HG03565 (cell line): ENCODE results near the gene RBCK1.
"Not testable (repeated sequence)": the region's sequence is repeated elsewhere in the genome, so short reads cannot be mapped to it uniquely, and the experiment has no call there.

Source experiments
- ATAC-seq: cut with Tn5 transposase; IDR thresholded peaks from one replicate; pipeline ENCODE4 v1.9.1; 2021; ENCODE audit warnings: mild to moderate bottlenecking, moderate library complexity; ENCODE audit not compliant: unreplicated experiment

Gene RBCK1

DNA sequence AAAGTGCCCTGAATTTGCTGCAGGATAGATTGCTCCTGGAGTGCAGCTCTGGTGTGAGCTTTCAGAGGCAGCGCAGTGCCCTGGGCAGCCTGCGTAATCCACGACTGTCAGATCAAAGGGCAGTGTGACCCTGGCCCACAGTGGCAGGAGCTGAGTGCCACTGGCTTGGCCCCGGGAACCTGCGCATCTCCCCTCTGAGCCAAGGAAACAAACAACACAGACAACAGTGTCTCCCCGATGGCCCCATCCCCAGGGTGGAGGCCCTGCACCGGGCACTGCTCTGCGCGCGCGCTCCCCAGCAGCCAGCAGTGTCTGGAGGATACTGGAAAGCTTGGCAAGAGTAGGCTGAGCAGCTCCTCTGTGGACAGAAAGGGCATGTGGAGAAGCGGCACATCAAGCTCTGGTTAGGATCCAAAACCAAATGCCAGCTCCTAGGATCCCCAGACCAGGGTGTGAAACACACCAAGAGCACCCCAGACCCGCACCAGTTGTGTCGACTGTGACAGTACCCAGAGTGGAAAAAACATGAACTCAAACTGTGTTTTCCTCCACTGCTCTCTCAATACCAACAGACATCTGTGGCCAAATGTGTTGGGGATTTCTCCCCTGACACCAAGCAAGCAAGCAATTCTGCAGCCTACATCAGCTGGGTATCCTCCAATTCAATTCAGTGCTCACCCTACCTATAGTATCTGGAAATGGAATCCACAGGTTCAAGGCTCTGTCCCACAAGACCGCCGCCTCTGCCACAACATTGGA lies 26.7 kb downstream of the RBCK1 start:
- ATAC-seq, result no peak

DNA sequence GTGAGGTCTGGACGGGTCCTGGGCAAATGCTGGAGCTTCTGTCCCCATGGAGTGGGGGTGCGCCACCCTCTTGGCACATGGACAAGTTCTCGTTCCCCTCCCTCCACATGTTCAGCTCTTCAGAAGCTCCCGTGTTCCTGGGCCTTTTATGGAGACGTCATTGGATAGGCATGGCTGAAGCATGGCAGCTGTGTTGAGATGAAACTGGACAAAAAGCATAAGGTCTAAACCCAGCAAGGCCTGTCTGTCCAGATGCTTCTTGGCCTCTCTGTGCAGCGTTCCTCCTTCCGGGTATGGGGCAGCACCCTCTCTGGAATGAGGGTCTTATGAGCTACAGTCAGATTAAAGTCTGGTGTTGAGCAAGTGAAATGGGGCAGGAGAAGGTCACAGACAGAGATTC lies 27.5 kb downstream of the RBCK1 start:
- ATAC-seq, result no peak

DNA sequence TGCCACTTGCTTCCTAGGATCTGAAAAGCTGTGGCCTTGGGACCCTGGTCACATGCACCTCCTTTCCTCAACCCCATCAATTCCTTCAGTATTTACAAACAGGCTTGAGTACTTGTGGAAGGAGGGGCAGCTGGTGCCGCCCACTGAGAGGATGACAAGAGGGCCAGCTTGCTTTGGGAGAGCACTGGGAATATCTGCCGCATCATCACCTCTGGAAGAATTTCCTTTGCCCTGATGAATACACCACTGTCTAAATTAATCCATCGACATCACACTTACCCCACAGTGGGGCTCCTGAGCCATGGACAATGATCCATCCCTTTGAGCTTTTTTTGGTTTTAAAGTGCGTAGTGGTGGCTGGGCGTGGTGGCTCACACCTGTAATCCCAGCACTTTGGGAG lies 28.4 kb downstream of the RBCK1 start:
- ATAC-seq, result no peak

DNA sequence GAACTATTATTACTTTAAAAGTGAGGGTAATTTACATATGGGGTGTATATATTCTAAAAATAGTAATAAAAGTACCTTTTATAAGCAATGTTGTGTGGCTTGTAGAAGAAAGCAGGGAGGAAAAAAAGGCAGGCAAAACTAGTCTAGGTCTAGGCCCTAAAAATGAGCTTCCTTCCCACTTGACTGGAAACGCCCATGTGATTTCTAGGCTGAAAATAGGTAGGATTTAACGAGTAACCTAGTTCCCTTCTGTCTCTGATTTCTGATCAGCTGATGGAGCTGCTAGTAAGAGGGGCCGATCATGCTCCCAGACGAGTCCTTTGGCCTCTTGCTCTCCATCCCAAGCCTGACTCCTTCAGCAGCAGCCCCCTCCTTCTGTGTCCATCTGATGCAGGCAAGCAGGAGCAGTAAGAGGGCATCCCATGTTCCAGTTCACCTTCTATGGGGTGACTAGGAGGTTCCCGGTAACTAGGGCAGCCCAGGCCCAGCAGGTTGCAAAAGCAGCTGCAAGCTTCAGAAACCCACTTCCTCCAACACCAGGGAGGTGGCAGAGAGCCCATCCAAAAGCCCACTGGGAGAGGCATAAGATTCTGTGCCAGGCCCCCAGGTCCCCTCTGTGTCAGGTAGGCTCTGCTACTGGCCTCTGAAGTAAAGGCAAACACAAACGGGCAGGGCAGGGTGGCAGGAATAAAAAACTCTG lies 29.8 kb downstream of the RBCK1 start:
- ATAC-seq, result no peak

DNA sequence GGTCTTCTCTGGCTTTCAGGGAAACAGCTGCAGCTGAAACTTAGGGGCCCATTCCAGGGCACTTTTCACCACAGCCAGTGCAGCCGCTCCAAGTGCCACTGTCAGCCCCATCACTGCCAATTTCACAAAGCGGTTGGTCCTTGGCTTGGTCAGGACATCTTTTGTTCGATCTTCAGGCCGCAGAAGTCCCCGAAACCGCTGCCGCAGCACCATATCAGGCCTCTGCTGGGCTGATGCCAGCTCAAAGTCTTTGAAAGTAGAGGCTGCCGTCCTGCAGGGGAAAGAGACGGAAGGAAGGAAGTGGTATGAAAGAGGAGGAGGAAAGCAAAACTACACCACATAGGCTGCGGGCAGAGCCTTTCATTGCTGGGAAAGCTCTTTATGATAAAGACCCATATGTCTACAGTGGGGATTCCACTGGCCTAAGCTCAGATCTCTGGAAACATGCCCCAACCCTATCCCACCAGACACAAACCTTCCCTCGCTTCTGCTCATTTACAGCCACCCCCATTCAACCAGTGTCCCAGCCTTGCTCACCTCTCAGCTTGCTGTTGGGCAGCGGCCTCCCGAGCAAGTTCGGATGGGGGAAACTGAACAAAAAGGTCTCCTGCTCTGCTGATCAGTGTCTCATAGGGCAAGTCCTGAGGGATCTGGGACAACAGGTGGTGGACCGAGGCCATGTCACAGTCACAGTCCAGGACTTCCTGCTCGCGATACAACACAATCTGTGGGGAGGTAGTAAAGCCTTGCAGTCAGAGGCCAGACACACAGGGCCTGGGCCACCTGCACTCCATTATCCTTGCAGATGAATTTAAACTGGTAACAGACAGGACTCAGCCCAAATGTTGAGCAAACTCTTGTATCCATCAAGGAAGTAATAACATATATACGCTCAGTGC lies 30.7 kb downstream of the RBCK1 start:
- no peak for ATAC-seq

DNA sequence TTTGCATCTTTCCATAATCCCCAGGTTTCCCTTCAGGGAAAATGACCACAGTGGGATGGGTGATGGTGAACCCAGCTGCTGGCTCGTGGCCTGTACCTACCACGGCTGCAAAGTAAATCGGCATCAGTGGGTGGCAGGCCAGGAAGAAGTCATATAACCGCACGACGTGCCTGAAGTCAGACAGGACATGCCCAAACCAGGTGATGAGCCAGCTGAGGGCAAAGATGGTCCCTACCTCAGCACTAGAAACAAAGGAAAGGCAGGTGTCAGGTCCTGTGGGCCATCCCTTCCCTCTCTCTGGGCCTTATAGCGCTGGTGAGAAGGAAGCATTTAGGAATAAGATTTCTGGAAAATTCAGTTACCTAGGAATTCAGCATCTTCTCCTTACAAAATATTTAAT lies 32.0 kb downstream of the RBCK1 start:
- no peak for ATAC-seq

DNA sequence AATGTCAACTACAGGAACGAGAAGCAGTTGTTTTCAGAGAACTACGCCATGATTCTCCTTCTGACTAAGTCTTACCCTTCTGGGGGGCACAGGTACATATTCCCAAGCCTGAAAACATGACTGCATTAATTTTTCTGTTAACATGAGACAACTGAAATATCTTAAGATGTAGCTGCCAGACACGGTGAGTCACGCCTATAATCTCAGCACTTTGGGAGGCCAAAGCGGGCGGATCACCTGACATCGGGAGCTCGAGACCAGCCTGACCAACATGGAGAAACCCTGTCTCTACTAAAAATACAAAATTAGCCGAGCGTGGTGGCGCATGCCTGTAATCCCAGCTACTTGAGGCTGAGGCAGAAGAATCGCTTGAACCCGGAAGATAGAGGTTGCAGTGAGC lies 32.5 kb downstream of the RBCK1 start:
- no peak for ATAC-seq

DNA sequence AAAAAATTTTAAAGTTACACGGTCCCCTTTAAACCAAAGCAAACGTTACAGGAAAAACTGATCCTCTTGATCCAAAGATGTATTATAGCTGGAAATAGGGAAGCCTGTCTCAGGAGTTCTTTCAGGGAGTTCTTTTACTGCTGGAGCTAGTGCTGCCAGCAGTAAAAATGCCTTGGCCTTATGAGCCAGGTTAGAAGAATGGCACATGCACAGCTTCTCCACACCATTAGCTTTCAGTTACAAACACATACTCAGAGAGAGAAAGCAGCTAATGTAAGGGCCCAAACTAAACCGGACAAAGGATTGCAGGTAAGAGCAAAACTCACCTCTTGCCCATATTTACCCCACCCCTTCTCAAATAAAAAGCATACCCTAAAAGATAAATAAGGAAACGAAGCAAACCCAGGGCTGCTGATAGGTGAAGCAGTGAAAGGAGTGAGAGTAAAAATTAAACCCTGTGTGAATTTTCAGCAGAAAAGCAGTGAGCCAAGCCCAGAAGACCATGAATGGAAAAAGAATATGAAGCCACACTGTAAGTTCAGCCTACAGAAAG lies 35.2 kb downstream of the RBCK1 start:
- no peak for ATAC-seq

DNA sequence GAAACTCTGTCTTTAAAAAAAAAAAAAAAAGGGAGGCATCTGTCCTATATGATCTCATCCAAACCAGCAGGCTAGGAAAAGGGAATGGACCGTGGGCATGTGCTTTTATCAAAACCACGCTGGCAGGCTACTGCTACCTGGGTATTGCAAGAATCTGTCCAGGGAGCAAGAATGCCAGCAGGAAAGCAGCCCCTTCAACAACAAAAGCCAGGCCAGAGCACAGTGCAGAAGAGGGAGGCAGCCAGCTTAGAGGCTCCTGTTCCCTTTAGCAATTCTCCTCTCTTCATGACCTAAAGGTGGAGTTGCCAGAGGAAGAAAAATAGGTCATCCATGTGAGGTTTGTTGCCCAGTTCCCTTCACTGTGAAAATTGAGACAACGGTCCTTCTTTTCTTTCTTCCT lies 36.0 kb downstream of the RBCK1 start:
- ATAC-seq, result no peak

DNA sequence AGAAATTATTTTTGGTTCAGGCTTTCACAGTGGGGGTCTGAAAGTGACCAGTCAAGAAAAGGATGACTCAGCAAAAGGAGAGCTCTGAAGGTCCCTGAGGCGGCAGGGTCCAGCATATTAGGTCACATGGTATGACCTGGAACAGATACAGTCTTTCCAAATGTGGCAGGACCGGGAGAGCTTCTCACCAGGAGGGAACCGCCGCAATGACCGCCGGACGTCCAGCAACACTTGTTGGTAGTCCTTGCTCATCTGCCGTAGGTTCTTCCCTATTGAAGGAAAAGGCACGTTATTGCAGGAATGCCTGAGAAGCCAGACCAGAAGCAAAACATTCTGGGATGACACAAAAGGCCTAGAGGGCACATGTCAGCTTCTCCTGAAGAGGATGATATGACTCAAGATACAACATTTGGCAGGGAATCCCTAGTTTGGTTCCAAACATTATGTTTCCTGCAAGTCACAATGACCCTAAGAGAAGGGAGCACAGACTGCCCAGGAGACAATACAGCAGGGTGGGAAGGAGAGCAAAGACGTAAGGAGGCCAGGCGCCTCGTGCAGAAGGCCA lies 36.8 kb downstream of the RBCK1 start:
- ATAC-seq, result no peak

DNA sequence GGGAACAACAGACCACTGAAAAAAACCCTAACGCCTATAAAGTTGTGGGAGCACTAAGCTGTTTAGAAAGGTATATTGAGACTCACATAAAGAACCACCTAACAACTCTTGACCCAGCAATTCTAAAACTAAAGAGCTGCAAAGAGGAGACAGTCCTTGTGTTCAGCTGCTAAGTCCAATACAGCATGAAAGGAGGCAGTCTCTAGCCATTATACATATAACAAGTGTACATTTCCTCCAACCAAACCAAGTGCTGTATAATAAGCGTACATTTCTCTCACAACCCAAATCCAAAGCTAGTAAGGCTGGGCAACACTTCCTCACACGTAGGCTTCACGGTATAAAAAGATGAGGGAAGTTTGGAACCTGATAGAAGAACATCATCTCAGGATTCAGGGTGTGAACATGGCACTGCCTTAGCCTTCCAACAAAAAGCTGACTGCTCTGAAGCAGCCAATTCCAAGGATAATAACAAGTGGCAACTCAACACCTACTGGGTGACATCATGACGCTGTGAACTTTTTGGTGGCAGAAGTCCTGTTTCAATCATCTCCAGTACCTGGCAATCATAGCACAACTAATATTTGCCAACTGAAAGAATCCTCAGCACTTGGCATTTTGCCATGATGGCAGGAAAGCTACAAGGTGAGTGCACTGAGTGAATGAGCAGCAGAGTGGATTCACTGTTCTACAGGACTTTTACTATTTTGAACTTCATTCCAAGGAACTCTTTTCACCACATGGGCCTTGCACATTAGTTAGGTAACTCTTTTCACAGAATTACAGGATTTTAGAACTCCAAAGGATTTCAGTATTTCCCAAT lies 37.6 kb downstream of the RBCK1 start:
- ATAC-seq, result no peak

DNA sequence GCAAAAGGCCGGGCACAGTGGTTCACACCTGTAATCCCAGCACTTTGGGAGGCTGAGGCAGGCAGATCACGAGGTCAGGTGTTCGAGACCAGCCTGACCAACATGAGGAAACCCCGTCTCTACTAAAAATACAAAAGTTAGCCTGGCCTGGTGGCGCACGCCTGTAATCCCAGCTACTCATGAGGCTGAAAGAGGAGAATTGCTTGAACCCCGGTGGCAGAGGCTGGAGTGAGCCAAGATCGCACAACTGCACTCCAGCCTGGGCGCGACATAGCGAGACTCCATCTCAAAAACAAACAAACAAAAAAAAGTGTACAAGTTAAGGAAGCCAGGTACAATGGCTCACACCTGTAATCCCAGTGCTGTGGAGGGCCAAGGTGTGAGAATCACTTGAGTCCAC lies 43.9 kb downstream of the RBCK1 start:
- ATAC-seq, result not testable (repeated sequence)

DNA sequence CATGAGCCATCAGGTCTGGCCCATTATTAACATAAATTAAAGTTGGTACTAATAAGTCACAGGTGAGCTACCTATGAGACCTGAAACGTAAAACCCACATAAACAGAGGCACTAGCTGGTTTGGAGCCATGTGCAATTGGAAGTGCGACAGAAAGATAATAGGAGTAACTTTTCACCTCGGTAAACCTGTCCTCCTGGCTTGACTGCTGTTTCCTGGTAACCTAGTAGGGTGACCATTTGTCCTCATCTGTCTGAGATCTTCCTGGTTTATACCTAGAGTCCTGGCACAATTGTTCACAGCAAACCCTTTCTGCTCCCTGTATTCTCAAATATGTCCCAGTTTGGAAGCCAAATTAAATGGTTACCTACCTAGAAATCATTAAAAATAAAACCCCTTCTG lies 46.9 kb downstream of the RBCK1 start:
- ATAC-seq, result no peak

DNA sequence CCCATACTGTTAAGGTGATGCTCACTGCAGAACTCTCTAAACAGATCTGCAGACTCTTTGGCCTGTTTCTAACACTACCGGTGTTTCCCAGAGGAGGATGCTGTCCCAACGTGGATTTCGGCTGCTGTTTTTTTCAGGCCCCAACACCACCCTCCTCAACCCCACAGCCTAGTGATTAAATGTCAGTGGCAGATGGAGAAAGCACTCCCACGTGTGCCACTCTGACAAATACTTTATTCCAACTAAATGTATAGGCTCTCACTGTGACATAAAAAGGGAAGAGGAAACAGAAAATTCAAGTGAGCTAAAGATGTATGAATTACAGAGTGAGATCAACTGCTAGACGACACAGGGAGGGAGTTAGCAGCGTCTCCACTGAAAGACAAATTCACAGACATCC lies 50.7 kb downstream of the RBCK1 start:
- ATAC-seq, result no peak

DNA sequence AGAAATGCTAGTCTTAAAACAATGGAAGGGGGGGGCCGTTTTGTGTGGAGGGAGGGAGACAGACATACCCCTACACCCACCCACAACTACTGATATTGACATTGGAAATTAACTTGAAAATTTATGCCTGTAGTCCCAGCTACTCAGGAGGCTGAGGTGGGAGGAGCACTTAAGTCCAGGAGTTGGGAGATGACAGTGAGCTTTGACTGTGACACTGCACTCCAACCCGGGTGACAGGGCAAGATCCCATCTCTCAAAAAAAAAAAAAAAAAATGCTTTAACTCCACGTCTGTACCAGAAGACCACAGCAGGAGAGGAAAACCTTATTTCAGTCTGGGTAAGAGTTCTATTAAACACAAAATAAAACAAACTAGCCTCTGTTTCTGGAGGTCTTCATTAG lies 52.1 kb downstream of the RBCK1 start:
- no peak for ATAC-seq

DNA sequence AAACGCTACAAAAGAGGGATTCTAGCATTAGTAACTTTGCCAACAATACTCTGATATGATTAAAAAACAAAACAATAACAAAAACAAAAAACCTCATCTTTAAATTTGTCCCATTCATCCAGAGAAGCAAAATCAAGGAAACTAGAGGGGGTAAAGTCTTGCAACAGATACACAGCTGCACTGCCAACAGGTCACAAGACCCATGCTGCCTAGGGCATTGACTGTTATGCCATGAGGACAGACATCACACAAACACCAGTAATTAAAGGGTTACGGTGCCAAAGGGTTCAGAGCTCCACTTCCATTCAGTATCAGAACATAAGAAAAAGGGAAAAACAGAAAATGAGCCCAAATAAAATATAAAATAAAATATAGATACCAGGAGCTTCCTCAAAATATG lies 52.6 kb downstream of the RBCK1 start:
- ATAC-seq, result no peak

DNA sequence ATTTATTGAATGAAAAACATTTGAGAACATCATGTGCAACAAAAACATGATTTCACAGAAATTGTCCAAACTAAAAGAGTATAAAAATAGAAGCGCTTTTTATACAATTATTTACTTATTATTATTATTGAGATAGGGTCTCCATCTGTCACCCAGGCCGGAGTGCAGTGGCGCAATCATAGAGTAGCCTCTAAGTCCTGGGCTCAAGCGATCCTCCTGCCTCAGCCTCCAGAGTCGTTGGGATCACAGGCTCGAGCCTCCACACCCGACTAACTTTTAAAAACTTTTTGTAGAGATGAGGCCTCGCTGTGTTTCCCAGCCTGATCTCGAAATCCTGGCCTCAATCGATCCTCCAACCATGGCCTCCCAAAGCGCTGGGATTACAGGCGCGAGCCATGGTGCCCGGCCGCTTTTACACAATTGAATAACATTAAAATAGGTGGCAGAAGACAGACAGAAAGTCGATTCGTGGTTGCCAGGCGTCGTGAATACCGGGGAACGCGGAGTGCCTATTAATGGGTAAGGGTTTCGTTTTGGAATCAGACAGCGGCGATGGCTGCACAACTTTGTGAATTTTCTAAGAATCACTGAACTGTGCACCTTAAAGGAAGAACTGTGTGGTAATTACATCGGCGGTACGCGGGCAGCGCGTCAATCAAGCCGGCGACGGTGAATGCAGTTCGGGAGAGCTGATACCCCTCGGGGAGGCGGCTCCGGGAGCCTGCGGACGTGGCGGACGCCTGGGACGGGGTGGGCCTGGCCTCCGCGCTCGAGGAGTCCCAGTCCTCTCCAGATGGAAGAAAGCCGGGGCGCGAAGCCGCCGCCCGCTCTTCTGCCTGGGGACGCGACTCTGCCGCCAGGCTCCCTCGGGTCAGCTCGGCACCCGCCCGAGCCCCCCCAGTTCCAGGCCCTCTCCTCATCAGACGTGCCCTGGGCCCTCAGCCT lies 53.4 kb downstream of the RBCK1 start:
- ATAC-seq, result peak; percentile 23

DNA sequence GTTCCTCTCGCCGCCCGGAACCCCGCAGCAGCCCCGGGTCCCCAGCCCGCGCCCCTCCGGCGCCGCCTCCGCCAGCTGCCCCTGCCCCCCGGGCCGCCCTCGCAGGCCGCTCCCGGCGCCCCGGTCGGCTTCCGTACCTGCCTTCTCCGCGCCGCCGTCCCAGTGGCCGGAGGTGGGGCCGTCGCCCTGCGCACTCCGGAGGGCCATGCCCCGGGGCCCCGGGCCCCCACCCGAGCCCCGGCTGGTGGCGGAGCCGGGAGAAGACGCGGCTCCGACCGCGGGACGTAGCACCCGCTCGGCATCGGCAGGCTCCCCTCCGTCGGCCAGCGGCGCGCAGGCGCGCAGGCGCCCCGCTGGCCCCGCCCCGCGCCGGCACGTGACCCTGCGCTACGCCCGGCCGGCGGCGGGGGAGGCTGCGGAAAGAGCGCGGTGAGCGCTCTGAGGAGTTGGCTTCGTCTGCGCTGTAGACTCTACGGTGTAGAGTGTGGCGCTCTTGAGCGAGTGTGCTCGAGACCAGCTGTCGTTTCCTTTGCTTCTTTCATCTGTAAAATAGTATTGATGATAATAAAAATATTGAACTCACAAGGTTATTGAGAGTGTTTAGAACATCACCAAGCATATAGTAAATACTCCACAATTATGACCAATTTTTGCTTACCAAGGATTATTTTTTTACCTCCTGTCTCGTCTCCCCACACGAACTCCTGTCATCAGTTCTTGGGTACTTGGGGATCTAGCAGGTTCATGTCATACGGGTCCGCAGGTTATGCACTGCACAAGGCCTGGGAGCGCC lies 54.3 kb downstream of the RBCK1 start, which contains the start of gene TBC1D20:
TSS of gene TBC1D20 (minus strand) at position 335 of the 793 bp plus-strand sequence. CDS start at position 207, 128 bp downstream.
- ATAC-seq, result peak; percentile 89
